Epithelial cell of proximal tubule (primary cell): ENCODE data around the gene PKD1L1. TPM values are rescaled to one million over a fixed set of nuclear protein-coding genes. Genes with fewer than 3 reads are reported as not detected.

Experiments used
- DNase-seq: peaks from one replicate; pipeline ENCODE4 v3.0.0-alpha.2; 2011; ENCODE audit warnings: low read depth
- H3K4me3 ChIP-seq: 2 replicates; pipeline ENCODE4 v1.5.1; 2011; ENCODE audit warnings: low read depth, mild to moderate bottlenecking, low read length
- total RNA-seq: library from RNA; depleted of rRNA; stranded (reverse); fragments of >200 nt; gene quantifications from 2 replicates; pipeline ENCODE4 v1.2.3, GENCODE V29; 2015
- TF ChIP-seq, protein P1 (sequence below): conservative IDR thresholded peaks from 2 replicates; pipeline ENCODE4 v1.5.1; 2012; ENCODE audit warnings: low read depth, mild to moderate bottlenecking, low read length

PKD1L1 gene
- total RNA-seq, 1 donor from 2014 or later: not detected

DNA sequence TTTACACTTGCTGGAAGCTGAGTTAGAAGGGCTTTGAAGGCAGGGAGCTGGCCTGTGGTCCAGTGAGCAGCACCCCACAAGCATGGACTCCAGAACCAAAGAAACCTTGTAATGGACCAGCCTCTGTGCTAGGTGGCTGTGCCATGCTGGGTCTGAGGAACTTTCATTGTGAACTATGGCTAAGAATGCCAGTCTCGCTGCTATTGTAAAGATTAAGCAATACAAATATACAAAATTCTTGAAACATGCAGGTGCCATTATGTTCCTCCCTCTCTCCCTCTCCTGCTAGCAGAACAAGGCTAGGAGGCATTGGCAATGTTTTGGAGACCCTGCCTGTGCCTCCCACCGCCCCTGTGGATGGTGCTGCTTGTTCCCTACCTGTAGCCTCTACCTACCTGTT is 105.0 kb downstream of the PKD1L1 start:
- TF ChIP-seq, protein P1, sequence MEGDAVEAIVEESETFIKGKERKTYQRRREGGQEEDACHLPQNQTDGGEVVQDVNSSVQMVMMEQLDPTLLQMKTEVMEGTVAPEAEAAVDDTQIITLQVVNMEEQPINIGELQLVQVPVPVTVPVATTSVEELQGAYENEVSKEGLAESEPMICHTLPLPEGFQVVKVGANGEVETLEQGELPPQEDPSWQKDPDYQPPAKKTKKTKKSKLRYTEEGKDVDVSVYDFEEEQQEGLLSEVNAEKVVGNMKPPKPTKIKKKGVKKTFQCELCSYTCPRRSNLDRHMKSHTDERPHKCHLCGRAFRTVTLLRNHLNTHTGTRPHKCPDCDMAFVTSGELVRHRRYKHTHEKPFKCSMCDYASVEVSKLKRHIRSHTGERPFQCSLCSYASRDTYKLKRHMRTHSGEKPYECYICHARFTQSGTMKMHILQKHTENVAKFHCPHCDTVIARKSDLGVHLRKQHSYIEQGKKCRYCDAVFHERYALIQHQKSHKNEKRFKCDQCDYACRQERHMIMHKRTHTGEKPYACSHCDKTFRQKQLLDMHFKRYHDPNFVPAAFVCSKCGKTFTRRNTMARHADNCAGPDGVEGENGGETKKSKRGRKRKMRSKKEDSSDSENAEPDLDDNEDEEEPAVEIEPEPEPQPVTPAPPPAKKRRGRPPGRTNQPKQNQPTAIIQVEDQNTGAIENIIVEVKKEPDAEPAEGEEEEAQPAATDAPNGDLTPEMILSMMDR: no peak
- H3K4me3 ChIP-seq: no peak overlapping the region
- no peak for DNase-seq

DNA sequence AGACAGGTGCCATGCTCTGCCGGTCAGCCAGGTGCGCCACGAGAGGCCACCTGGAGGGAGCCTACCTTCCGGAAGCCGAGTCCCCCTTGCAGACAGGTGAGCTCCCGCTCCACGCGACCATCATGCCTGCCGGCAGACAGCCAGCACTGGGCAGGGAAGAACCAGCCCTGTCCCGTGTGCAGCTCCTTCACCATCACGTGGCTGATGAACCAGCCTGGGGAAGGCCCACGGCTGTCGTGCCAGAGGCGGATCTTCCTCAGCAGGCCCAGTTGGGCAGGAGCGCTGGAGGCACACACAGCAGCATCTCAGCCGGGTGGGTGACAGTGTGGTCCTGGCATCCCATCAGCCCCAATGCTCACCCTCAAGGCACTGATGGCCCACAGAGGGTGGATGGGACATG is 108.9 kb downstream of the PKD1L1 start:
- no peak overlapping the region for H3K4me3 ChIP-seq
- TF ChIP-seq, protein P1: no peak
- no peak for DNase-seq

DNA sequence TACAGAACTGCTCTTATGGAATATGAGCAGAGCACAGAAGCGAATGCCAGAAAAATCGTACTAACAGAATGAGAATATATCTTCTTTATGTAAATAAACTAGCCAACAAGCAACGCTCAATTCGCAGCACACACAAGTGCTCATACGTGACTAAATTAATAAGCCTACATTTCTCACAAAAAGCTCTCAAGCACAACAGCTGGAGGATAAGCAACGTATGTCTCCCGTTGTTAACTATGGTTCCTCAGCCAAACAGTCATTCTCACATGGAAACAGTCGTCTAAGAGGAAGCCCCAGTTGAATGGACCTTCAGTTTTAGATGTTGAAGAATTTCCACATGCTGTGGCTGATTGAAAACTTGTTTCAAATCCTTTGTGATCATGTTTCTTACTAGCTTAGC is 110.4 kb downstream of the PKD1L1 start:
- DNase-seq: no peak
- no peak overlapping the region for H3K4me3 ChIP-seq
- TF ChIP-seq, protein P1: no peak

DNA sequence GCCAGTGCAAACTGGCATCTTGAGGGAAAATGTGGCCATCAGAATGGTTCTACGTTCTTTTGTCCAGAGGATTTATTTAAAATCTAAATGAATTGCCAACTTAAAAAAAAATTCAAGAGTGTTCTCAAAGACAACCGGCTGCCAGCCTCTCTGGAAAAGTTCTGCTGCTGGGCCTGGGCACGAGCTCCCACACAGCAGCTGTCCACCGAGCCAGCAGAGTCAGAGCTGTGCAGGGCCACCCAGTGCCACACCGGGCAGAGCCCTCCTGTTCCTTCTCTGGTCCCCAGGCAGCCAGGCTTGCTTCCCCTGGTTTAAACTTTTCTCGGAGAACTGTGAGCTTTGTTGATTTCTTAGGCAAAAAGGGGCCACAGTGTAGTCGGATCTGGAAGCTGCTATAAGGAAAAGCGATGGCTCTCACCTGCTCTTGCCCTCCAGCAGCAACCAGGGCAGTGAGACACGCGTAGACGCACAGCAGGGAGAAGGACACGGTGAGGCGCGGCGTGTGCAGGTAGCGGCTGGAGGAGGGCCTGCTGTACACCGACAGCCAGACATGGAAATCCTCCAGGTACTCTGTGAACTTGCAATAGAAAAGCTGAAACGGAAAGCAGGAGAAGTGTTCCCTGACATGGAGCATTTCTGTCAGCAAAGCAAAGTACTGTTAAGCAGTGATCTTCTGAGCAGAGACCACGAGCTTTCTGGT is 111.6 kb downstream of the PKD1L1 start:
- no peak for DNase-seq
- TF ChIP-seq, protein P1: no peak
- H3K4me3 ChIP-seq: no peak overlapping the region

DNA sequence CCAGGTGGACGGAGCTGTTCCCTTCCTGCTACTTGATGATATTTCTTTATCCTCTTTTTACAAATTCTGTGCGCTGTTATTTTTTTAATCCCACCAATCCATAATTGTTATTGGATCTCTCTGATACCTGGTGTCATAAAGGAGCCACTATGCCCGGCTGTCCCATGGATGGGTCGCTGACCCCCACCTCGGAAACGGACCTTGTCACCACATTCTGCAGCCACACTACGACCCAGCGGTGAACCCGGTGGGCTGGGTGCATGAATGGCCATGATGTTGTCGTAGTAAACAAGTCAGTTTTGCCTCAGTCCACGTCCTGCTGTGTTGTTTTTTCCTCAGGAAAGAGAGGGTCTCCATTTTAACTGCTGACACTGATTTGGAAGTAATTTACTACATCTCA is 112.2 kb downstream of the PKD1L1 start:
- TF ChIP-seq, protein P1: no peak
- DNase-seq: no peak
- no peak overlapping the region for H3K4me3 ChIP-seq

DNA sequence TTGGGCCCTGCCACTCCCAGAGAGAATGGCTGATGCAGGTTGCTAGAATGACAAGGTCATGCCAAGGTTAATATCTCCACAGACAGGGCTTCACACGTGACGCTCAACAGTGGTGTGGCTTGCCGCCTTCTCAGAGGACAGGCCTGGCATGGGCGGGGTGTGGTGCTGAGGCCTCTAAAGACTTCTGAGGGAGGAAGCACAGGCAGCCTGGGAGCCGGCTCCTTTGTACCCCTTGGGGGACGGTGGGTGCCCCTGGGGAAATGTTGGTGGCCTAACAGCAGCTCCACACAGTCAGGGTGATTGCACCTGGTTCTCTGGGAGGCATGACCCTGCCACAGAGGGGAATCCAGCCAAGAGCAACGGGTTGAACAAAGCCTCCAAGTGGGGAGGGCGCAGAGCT is 115.1 kb downstream of the PKD1L1 start:
- no peak overlapping the region for H3K4me3 ChIP-seq
- TF ChIP-seq, protein P1: no peak
- DNase-seq: no peak

DNA sequence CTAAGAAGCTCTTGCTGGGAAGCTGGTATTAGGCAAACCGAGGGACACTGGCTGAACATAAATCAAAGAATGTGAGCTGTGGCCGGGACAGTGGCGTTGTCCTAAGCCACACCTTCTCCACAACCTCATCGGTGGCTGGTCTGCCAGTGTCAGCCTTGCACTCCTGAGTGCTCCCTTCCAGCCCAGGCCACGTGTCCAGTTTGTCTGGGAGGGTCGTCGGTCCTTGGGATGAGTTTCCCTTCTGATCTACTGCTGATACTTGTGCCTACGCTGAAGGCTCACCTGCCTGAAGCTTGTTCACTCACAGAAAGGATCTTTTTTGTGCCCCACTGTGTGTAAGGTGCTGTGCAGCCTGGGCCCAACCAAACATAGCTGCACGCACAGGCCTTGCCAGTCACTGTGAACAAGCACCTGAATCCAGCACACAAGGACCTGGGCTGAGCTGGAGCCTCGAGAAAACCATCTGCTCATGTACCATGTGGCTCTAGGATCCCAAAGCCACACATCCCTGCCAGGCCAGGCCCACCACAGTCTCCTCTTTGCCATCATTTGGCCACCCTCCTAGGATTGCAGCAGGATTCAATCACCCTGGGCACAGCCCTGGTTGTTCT is 116.1 kb downstream of the PKD1L1 start:
- TF ChIP-seq, protein P1: no peak
- H3K4me3 ChIP-seq: no peak overlapping the region
- no peak for DNase-seq
